SK-N-SH treated with all-trans-retinoic acid at 6 μM for 48 hours (cell line): Measurements from ENCODE around the gene SRCAP.

ENCODE experiments used
- ATAC-seq: fragments of 200-7000 bp; cut with Tn5 transposase; 3 replicates; pipeline ENCODE4 v1.9.1; 2020; ENCODE audit warnings: mild to moderate bottlenecking, moderate library complexity
- ARNTL ChIP-seq: fragments of 450-650 bp; formaldehyde crosslinking; IDR thresholded peaks from 2 replicates; pipeline ENCODE4 v1.5.0; 2020; ENCODE audit warnings: low read depth, mild to moderate bottlenecking, moderate library complexity, borderline replicate concordance
- BACH2 ChIP-seq: fragments of 250-450 bp; sonication (Bioruptor Pico); IDR thresholded peaks from 2 replicates; pipeline ENCODE4 v1.9.0; 2021; ENCODE audit warnings: mild to moderate bottlenecking, borderline replicate concordance
- CREB5 ChIP-seq: fragments of 250-450 bp; sonication (Bioruptor Pico); IDR thresholded peaks from 2 replicates; pipeline ENCODE4 v1.5.1; 2020; ENCODE audit warnings: low read depth, mild to moderate bottlenecking, moderate library complexity
- CSDC2 ChIP-seq: fragments of 250-450 bp; sonication (Bioruptor Pico); IDR thresholded peaks from 2 replicates; pipeline ENCODE4 v1.5.0; 2020; ENCODE audit warnings: mild to moderate bottlenecking, moderate library complexity
- CSRNP3 ChIP-seq: fragments of 250-450 bp; sonication (Bioruptor Pico); IDR thresholded peaks from 2 replicates; pipeline ENCODE4 v1.5.1; 2021; ENCODE audit warnings: mild to moderate bottlenecking, moderate library complexity
- ESRRG ChIP-seq: fragments of 250-450 bp; sonication (Bioruptor Pico); IDR thresholded peaks from 2 replicates; pipeline ENCODE4 v1.6.1; 2021; ENCODE audit warnings: mild to moderate bottlenecking
- GLIS3 ChIP-seq: fragments of 250-450 bp; sonication (Bioruptor Pico); IDR thresholded peaks from 2 replicates; pipeline ENCODE4 v1.5.0; 2020; ENCODE audit warnings: mild to moderate bottlenecking, moderate library complexity
- ISL1 ChIP-seq: fragments of 250-450 bp; sonication (Bioruptor Pico); IDR thresholded peaks from 2 replicates; pipeline ENCODE4 v2.1.2; 2022; ENCODE audit warnings: mild to moderate bottlenecking, moderate library complexity
- OSR1 ChIP-seq: fragments of 250-450 bp; sonication (Bioruptor Pico); IDR thresholded peaks from 2 replicates; pipeline ENCODE4 v1.8.0; 2022; ENCODE audit warnings: moderate library complexity, mild to moderate bottlenecking, inconsistent platforms
- PPARA ChIP-seq: fragments of 250-450 bp; sonication (Bioruptor Pico); IDR thresholded peaks from 2 replicates; pipeline ENCODE4 v1.5.0; 2020; ENCODE audit warnings: mild to moderate bottlenecking, borderline replicate concordance
- RARB ChIP-seq: fragments of 250-450 bp; sonication (Bioruptor Pico); IDR thresholded peaks from 2 replicates; pipeline ENCODE4 v1.8.0; 2021; ENCODE audit warnings: mild to moderate bottlenecking, moderate library complexity
- SNAI2 ChIP-seq: fragments of 250-450 bp; sonication (Bioruptor Pico); IDR thresholded peaks from 2 replicates; pipeline ENCODE4 v1.5.0; 2020; ENCODE audit warnings: mild to moderate bottlenecking, moderate library complexity
- TCF4 ChIP-seq: fragments of 250-450 bp; sonication (Bioruptor Pico); IDR thresholded peaks from 2 replicates; pipeline ENCODE4 v1.8.0; 2021; ENCODE audit warnings: mild to moderate bottlenecking, moderate library complexity, borderline replicate concordance
- TOX ChIP-seq: fragments of 250-450 bp; sonication (Bioruptor Pico); IDR thresholded peaks from 2 replicates; pipeline ENCODE4 v1.8.0; 2021; ENCODE audit warnings: mild to moderate bottlenecking, moderate library complexity, borderline replicate concordance
- TSHZ2 ChIP-seq: fragments of 250-450 bp; sonication (Bioruptor Pico); IDR thresholded peaks from 2 replicates; pipeline ENCODE4 v1.5.0; 2020; ENCODE audit warnings: mild to moderate bottlenecking, moderate library complexity
- ZC3H10 ChIP-seq: fragments of 250-450 bp; sonication (Bioruptor Pico); IDR thresholded peaks from 2 replicates; pipeline ENCODE4 v1.5.1; 2021; ENCODE audit warnings: mild to moderate bottlenecking, moderate library complexity
- ZFP3 ChIP-seq: fragments of 250-450 bp; sonication (Bioruptor Pico); IDR thresholded peaks from 2 replicates; pipeline ENCODE4 v1.5.0; 2020; ENCODE audit warnings: mild to moderate bottlenecking, moderate library complexity
- ZFP30 ChIP-seq: fragments of 450-650 bp; formaldehyde crosslinking; IDR thresholded peaks from 2 replicates; pipeline ENCODE4 v1.5.0; 2022; ENCODE audit warnings: mild to moderate bottlenecking, moderate library complexity
- ZNF565 ChIP-seq: fragments of 450-650 bp; formaldehyde crosslinking; conservative IDR thresholded peaks from 2 replicates; pipeline ENCODE4 v1.5.0; 2020; ENCODE audit warnings: low read depth, mild to moderate bottlenecking, moderate library complexity
- ZNF70 ChIP-seq: fragments of 450-650 bp; formaldehyde crosslinking; IDR thresholded peaks from 2 replicates; pipeline ENCODE4 v1.5.0; 2020; ENCODE audit warnings: mild to moderate bottlenecking, moderate library complexity
- ZNF8 ChIP-seq: fragments of 450-650 bp; formaldehyde crosslinking; IDR thresholded peaks from 2 replicates; pipeline ENCODE4 v1.5.0; 2020; ENCODE audit warnings: mild to moderate bottlenecking, moderate library complexity

The SRCAP gene

GRCh38 chr16:30711712-30712111, 12.7 kb downstream of the SRCAP start:
- no peak for ATAC-seq
- TF ChIP-seq ISL1 (CRISPR knock-in tag) (no peak), PPARA (no peak), TOX (no peak), ZNF70 (no peak), CSRNP3 (CRISPR knock-in tag) (no peak), GLIS3 (CRISPR knock-in tag) (no peak), BACH2 (CRISPR knock-in tag) (no peak), ZFP30 (CRISPR knock-in tag) (no peak), CREB5 (CRISPR knock-in tag) (no peak), ESRRG (CRISPR knock-in tag) (no peak), CSDC2 (CRISPR knock-in tag) (no peak), SNAI2 (no peak), TSHZ2 (CRISPR knock-in tag) (no peak), ARNTL (CRISPR knock-in tag) (no peak), ZNF565 (no peak), ZNF8 (CRISPR knock-in tag) (no peak), ZFP3 (CRISPR knock-in tag) (no peak)

GRCh38 chr16:30715750-30716445, 16.9 kb downstream of the SRCAP start:
- no peak for TF ChIP-seq BACH2 (CRISPR knock-in tag)
- TF ChIP-seq CSDC2 (CRISPR knock-in tag) = no peak
- TF ChIP-seq TSHZ2 (CRISPR knock-in tag) = no peak
- TF ChIP-seq CSRNP3 (CRISPR knock-in tag) = no peak
- ATAC-seq = no peak

GRCh38 chr16:30720086-30720485, 21.1 kb downstream of the SRCAP start:
- no peak for ATAC-seq
- TF ChIP-seq CSDC2 (CRISPR knock-in tag) (no peak), BACH2 (CRISPR knock-in tag) (no peak), OSR1 (CRISPR knock-in tag) (no peak), ZFP30 (CRISPR knock-in tag) (no peak), ZNF565 (no peak), PPARA (no peak), ZC3H10 (CRISPR knock-in tag) (no peak), ZNF8 (CRISPR knock-in tag) (no peak), RARB (CRISPR knock-in tag) (no peak), TSHZ2 (CRISPR knock-in tag) (no peak), ISL1 (CRISPR knock-in tag) (no peak), ARNTL (CRISPR knock-in tag) (no peak), ZNF70 (no peak), TCF4 (CRISPR knock-in tag) (no peak), TOX (no peak), SNAI2 (no peak)
- TF ChIP-seq, all 23 proteins: peak for 0
